HG03280 (cell line): ENCODE data around the gene INHBB.

Source experiments
- ATAC-seq: cut with Tn5 transposase; IDR thresholded peaks from one replicate; pipeline ENCODE4 v1.9.1; 2021; ENCODE audit warnings: mild to moderate bottlenecking, moderate library complexity; ENCODE audit not compliant: unreplicated experiment

INHBB gene

GRCh38 chr2:120394764-120395163 lies 48.8 kb downstream of the INHBB start:
- no peak for ATAC-seq

- no peak for ATAC-seq
These were observed 49.5 kb downstream of the INHBB start for GRCh38 chr2:120395221-120396012.

GRCh38 chr2:120396013-120396860 lies 50.3 kb downstream of the INHBB start:
- no peak for ATAC-seq

GRCh38 chr2:120396861-120397811 lies 51.2 kb downstream of the INHBB start:
- ATAC-seq = no peak

- ATAC-seq = no peak
These were observed 52.4 kb downstream of the INHBB start for GRCh38 chr2:120398051-120398995.

GRCh38 chr2:120398996-120399888 lies 53.3 kb downstream of the INHBB start:
- ATAC-seq = no peak

- ATAC-seq = no peak
These were observed 53.9 kb downstream of the INHBB start for GRCh38 chr2:120399889-120400240.

- ATAC-seq = no peak
These were observed 54.6 kb downstream of the INHBB start for GRCh38 chr2:120400551-120400950.
